ENCODE data around the gene EDNRB. TPM values are rescaled to one million over a fixed set of nuclear protein-coding genes. Genes with fewer than 3 reads are reported as not detected.

EDNRB gene
- total and polyA plus RNA-seq, 10 donors, result 4.3 to 58.4 (median 39.6) TPM

- WGBS, 5 donors, result 57 to 74% (median 68%) methylated on average over 5 of the region's 5 CpGs
- Histone ChIP-seq H3K27ac (no peak overlapping the region), H3K4me3 (no peak overlapping the region), H3K9me3 (peaks cover 0 to 15% (median 7%) of the 10 kb centered on the region in 8 donors), H3K27me3 (replicated peaks in 1 of 7) (no peaks in the 10 kb centered on the region), H3K36me3 (no peaks in the 10 kb centered on the region), H3K4me1 (no peaks in the 10 kb centered on the region)
- no peak for TF ChIP-seq POLR2A (IDR thresholded peaks at IDR 0.05)
- no peak for TF ChIP-seq POLR2AphosphoS5 (IDR thresholded peaks at IDR 0.05)
- TF ChIP-seq CTCF (IDR thresholded peaks at IDR 0.05 in 8 of 11, conservative IDR thresholded peaks at IDR 0.05 in 3 of 11), result no peak
- intact Hi-C loops (cut with DNase I; ENCODE audit: low total_unique reads), result no loop called here
- no peak for DNase-seq
Observed at GRCh38 chr13:77872995-77873394, 45.6 kb downstream of the EDNRB start.

GRCh38 chr13:77871596-77871995, 47.0 kb downstream of the EDNRB start:
- Histone ChIP-seq H3K27me3 (replicated peaks in 1 of 7) (no peaks in the 10 kb centered on the region), H3K27ac (no peak overlapping the region), H3K4me1 (no peaks in the 10 kb centered on the region), H3K9me3 (peaks cover 0 to 26% (median 15%) of the 10 kb centered on the region in 8 donors), H3K36me3 (no peaks in the 10 kb centered on the region), H3K4me3 (no peak overlapping the region)
- intact Hi-C loops (cut with DNase I; ENCODE audit: low total_unique reads), result no loop called here
- DNase-seq, result no peak
- TF ChIP-seq CTCF (IDR thresholded peaks at IDR 0.05 in 8 of 11, conservative IDR thresholded peaks at IDR 0.05 in 3 of 11) (no peak), POLR2A (IDR thresholded peaks at IDR 0.05) (no peak), POLR2AphosphoS5 (IDR thresholded peaks at IDR 0.05) (no peak)

DNA sequence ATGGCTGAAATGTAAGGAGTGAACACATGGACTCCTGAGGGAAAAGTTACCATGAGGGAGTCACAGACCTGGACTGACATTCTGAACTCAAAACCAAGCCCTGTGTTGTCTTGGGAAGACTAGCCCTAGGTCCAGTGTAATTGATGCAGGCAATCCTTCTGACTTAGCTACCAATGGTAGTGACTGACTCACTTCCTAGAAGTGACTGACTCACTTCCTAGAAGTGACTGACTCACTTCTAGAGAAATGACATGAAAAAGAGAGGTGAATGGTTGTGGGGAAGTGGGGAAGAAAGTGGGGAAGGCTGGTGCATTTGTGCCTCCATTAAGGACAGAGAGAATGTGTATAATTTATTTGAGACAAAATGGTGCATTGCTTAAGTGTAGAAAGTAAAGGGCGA, 49.9 kb downstream of the EDNRB start:
- TF ChIP-seq CTCF (IDR thresholded peaks at IDR 0.05 in 8 of 11, conservative IDR thresholded peaks at IDR 0.05 in 3 of 11), result no peak
- no peak for TF ChIP-seq POLR2A (IDR thresholded peaks at IDR 0.05)
- TF ChIP-seq POLR2AphosphoS5 (IDR thresholded peaks at IDR 0.05), result no peak
- WGBS, 5 donors, result 91 to 100% (median 96%) methylated on average over 1 of the region's 1 CpG
- H3K27me3 ChIP-seq (replicated peaks in 1 of 7), result no peaks in the 10 kb centered on the region
- H3K36me3 ChIP-seq, result no peaks in the 10 kb centered on the region
- H3K27ac ChIP-seq, result no peak overlapping the region
- H3K9me3 ChIP-seq, result peaks cover 0 to 26% (median 15%) of the 10 kb centered on the region in 8 donors
- no peak for DNase-seq
- intact Hi-C loops (cut with DNase I; ENCODE audit: low total_unique reads), result no loop called here
- H3K4me3 ChIP-seq, result no peak overlapping the region
- no peaks in the 10 kb centered on the region for H3K4me1 ChIP-seq

GRCh38 chr13:77866971-77867370, 51.7 kb downstream of the EDNRB start:
- no peak for DNase-seq
- no peak overlapping the region for H3K27ac ChIP-seq
- peaks cover 0 to 26% (median 15%) of the 10 kb centered on the region in 8 donors for H3K9me3 ChIP-seq
- TF ChIP-seq POLR2AphosphoS5 (IDR thresholded peaks at IDR 0.05) (no peak), CTCF (IDR thresholded peaks at IDR 0.05 in 8 of 11, conservative IDR thresholded peaks at IDR 0.05 in 3 of 11) (no peak), POLR2A (IDR thresholded peaks at IDR 0.05) (no peak)
- no peaks in the 10 kb centered on the region for H3K27me3 ChIP-seq (replicated peaks in 1 of 7)
- intact Hi-C loops (cut with DNase I; ENCODE audit: low total_unique reads), result no loop called here
- H3K4me3 ChIP-seq, result no peak overlapping the region
- no peaks in the 10 kb centered on the region for H3K36me3 ChIP-seq
- peaks cover 0 to under 1% (median 0%) of the 10 kb centered on the region in 6 donors for H3K4me1 ChIP-seq

Measured in spleen (tissue), 11 donors.